GM21526 (cell line): ENCODE measurements around the gene TENM4.

ENCODE experiments used
- ATAC-seq: cut with Tn5 transposase; IDR thresholded peaks from one replicate; pipeline ENCODE4 v1.9.1; 2021; ENCODE audit warnings: moderate library complexity; ENCODE audit not compliant: unreplicated experiment, low FRiP score

TENM4 gene

DNA sequence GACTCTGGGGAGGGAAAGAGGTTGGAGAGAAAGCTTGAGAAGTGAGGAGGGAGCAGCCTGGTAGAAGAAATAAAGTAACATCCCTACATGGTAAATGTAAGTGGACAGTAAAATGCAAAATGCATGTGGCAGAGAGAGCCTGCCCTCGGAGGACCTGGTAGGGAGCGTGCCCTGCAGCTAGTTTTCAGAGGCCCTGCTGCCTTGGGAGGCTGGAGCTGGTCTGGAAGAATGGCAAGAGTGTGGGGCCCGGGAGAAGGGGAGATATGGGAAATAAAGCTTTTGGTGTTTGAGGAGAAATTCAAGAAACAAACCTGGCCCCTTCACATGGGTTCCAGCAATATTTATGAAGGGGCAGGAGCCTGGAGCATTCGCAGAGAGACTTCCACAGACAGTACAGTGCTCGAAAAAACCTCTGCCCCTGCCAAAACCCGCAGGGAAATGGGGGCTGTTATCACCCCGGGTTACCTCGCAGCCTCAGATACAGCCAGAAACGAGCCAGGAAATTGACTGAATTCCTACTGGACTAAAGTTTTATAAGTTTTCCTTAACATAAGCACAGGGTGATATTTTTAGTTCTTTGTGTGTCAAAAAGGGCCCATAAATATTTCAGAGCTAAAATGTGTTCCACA lies 363.0 kb downstream of the TENM4 start:
- ATAC-seq: no peak

- ATAC-seq: no peak
Observed at GRCh38 chr11:79076526-79077115, 364.2 kb downstream of the TENM4 start.

DNA sequence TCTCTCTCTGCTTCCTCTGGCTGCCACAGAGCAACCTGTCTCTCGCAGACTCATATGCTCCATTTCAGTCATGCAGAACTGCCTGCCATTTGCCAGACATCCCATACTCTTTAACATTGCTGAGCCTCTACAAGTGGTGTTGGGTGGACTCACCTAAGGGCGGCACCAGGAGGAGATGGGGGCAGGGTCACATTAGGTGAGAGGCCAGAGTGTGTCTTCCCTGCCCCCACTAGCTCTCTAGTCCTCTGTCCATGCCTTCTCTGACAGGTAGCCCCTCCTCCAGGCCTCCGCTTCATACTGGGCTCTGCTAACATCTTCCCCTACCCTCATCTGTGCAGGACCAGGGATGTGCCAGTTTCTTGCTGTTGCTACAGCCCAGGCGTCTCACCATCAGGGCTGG lies 366.3 kb downstream of the TENM4 start:
- no peak for ATAC-seq

GRCh38 chr11:79071190-79071589 lies 369.6 kb downstream of the TENM4 start:
- ATAC-seq: no peak

GRCh38 chr11:79070518-79070917 lies 370.3 kb downstream of the TENM4 start:
- no peak for ATAC-seq

GRCh38 chr11:79069504-79069903 lies 371.3 kb downstream of the TENM4 start:
- no peak for ATAC-seq

- ATAC-seq: no peak
Observed at GRCh38 chr11:79068356-79068755, 372.5 kb downstream of the TENM4 start.

DNA sequence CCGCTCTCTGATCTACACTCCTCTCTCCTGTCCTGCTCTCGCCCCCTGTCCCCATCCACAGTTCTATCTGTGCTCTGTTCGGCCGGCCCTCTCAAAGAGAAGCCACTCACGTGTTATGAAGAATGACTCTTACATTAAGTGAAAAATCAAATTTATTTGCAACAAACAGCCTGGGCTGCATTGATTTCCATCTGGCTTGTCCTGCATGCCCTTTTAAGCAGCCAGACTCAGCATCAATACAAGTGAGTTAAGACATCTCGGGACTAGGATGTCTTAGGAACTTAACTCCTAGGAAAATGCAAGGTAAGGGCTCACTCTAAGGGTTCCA lies 373.5 kb downstream of the TENM4 start:
- ATAC-seq: no peak

GRCh38 chr11:79066456-79067351 lies 374.1 kb downstream of the TENM4 start:
- no peak for ATAC-seq

GRCh38 chr11:79062814-79063762 lies 377.7 kb downstream of the TENM4 start:
- ATAC-seq: no peak

GRCh38 chr11:79060081-79060953 lies 380.5 kb downstream of the TENM4 start:
- no peak for ATAC-seq

DNA sequence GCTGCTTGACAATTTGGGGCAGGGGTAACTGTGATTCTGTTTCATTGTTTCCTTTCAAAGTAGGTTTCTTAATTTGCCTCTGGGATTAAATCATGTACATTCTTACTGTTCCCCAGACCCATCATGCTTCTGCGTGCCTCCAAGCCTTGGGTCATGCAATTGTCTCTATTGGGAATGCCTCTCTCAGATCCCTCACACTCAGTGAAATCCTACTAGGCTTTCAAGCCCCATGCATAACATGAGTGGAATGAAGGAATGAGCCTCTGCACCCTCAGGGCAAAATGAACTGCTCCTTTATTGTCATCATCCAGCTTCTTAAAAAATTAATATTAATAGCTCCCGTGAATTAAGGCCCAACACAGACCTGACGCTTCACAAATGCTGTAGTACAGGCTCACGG lies 381.7 kb downstream of the TENM4 start:
- no peak for ATAC-seq

DNA sequence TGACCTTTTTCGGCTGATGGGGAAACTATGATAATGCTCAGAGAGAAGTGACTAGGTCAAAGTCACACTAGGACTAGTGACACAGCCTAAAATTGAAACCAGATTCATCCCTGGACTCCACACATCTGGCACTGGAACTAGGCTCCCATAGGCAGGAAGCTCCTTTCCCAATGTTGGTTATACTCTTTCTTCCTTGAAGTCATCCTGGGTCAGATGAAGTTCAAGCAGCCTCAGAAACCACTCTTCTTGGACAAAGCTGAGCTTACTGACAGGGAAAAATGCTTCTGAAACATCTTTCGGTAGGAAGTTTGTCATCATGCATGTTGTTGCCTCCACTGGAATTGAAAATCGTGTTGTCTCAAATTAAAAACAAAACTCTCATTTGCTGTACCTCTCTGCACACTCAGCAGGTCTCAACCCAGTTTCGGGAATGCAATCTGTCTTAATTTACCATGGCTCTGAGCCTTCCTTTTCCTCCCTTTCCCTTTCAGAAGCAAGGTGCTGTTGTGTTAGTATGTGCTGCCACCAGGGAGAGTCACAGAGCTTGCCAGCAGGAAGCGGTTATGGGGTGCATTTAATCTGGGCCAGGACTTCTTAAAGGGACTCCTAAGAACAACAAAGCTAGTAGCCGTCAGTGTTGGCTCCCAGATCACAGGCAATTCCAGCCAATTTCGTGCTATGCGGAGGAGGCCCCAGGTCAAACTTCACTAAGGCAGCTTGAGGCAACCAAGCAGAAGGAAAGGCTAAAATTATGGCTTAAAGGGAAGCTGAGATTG lies 384.8 kb downstream of the TENM4 start:
- ATAC-seq: no peak

- ATAC-seq: no peak
Observed at GRCh38 chr11:79054636-79055035, 386.2 kb downstream of the TENM4 start.

- ATAC-seq: no peak
Observed at GRCh38 chr11:79052544-79052943, 388.3 kb downstream of the TENM4 start.

DNA sequence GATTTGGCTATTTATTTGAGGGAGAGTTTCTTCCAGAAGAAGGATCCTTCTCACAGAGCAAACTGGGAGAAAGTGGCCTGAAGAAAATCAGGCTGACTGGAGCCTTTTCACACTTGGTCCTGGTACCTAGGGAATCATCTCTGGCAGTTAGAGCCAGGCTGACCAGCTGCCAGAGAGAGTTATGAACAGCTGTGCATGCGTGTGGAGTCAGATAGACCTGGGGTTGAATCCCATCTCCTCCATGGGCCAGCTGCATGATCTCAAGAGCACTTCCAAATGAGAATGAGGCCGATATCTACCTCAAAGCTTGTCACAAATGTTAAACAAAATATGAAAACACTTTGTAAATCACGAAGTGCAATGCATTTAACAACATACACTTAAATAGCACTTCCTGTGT lies 390.0 kb downstream of the TENM4 start:
- ATAC-seq: no peak

DNA sequence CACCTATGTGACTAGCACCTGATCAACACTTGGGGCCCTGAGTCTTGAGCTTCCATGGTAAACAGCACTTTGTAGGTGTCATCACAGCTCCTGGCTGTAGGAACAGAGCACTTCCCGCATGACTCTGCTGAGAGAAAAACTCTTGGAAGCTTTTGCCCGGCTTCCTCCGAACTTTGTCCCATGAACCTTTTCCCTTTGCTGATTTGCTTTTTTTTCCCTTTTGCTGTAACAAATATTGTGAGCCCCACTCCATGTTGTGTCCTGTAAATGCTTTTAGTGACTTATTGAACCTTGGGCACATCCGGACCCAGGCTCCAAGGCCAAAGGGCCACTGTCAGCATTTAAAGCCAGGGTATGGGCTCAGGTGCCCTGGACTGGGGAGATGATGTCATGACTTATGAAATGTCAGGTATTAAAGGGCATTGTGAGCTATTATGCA lies 391.1 kb downstream of the TENM4 start:
- no peak for ATAC-seq

DNA sequence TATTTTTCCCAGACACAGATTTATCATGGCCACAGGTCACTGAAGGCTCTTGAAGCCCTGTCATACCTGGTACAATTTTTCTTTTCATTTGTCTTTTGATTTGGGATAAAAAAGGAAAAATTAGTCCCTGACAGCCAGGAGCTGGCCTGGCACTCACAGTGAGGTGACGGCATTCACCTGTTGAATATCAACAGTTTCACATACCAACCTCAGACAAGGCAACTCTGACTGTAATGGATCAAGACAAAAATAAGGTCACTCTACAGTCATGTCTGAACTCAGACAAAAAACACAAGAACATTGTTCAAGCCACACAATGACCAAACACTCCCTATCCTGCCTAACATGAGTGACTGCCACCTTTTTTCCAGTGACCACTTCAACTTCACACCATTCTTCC lies 392.9 kb downstream of the TENM4 start:
- ATAC-seq: no peak

- ATAC-seq: no peak
Observed at GRCh38 chr11:79047321-79047720, 393.5 kb downstream of the TENM4 start.
